A549 (cell line): ENCODE data around the gene HMGN2.

ENCODE experiments used
- EHMT2 ChIP-seq: fragments of 200-600 bp; sonication (generic); IDR thresholded peaks from 2 replicates; pipeline ENCODE4 v1.6.1; 2016; ENCODE audit warnings: antibody characterized with exemption, low read depth, mild to moderate bottlenecking, moderate library complexity
- MAFK ChIP-seq: fragments of 450-650 bp; IDR thresholded peaks from 2 replicates; pipeline ENCODE4 v1.6.1; 2014; ENCODE audit not compliant: partially characterized antibody
- MAZ ChIP-seq: fragments of 150-350 bp; IDR thresholded peaks from 2 replicates; pipeline ENCODE4 v1.6.1; 2014; ENCODE audit warnings: antibody characterized with exemption, low read depth, low read length, borderline replicate concordance
- RCOR1 ChIP-seq: fragments of 150-350 bp; IDR thresholded peaks from 2 replicates; pipeline ENCODE4 v1.6.1; 2014; ENCODE audit warnings: antibody characterized with exemption, low read length, low read depth

DNA sequence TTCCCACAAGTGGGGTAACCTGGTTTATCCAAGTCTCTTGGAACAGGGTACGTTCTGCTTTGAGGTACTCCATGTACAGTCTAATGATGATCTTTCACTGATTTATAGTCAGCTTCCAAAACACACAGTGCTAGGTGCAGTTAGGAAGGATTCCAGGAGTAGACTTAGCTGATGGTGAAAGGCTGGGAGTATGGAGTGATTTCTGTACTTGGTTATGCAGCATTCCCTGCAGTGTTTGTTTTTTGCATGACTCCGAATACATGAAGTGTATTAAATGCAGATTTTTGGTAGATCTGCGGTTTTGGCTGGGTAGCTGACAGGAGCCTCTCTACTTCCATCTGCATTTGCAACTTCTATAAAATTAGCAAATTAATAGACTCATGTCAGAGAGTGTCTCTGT is 3.7 kb downstream of the HMGN2 start:
- TF ChIP-seq MAZ (no peak), EHMT2 (no peak), MAFK (no peak), RCOR1 (no peak)
